ENCODE measurements around the gene ADCY7.

ADCY7 gene

GRCh38 chr16:50360033-50360778, 93.9 kb downstream of the ADCY7 start:
- peak; percentile 68 for DNase-seq (ENCODE audit: low read depth)
- no peak overlapping the region for H3K4me3 ChIP-seq (ENCODE audit: low read depth, low read length)
- TF ChIP-seq CTCF (IDR thresholded peaks at IDR 0.05; ENCODE audit: control insufficient read depth, extremely low read depth, insufficient read depth): no peak

GRCh38 chr16:50360779-50361178, 94.4 kb downstream of the ADCY7 start:
- no peak for TF ChIP-seq CTCF (IDR thresholded peaks at IDR 0.05; ENCODE audit: control insufficient read depth, extremely low read depth, insufficient read depth)
- no peak overlapping the region for H3K4me3 ChIP-seq (ENCODE audit: low read depth, low read length)
- DNase-seq (ENCODE audit: low read depth): no peak

- no peak overlapping the region for H3K4me3 ChIP-seq (ENCODE audit: low read depth, low read length)
- TF ChIP-seq CTCF (IDR thresholded peaks at IDR 0.05; ENCODE audit: control insufficient read depth, extremely low read depth, insufficient read depth): no peak
- no peak for DNase-seq (ENCODE audit: low read depth)
These were observed 97.3 kb downstream of the ADCY7 start for GRCh38 chr16:50363656-50364055.

- no peak for TF ChIP-seq CTCF (IDR thresholded peaks at IDR 0.05; ENCODE audit: control insufficient read depth, extremely low read depth, insufficient read depth)
- DNase-seq (ENCODE audit: low read depth): no peak
- no peak overlapping the region for H3K4me3 ChIP-seq (ENCODE audit: low read depth, low read length)
These were observed 99.6 kb downstream of the ADCY7 start for GRCh38 chr16:50365791-50366575.

All from LNCaP clone FGC (cell line).